GM18526 (cell line): ENCODE measurements around the gene IREB2.

Source experiments
- POLR2A ChIP-seq: IDR thresholded peaks from 3 replicates; pipeline ENCODE4 v1.6.1; 2011; ENCODE audit not compliant: insufficient read length; ENCODE audit errors: extremely low read depth

The IREB2 gene

GRCh38 chr15:78398076-78398825, 39.8 kb upstream of the IREB2 start:
- TF ChIP-seq POLR2A: no peak

- TF ChIP-seq POLR2A: no peak
Observed at GRCh38 chr15:78399091-78399490, 38.9 kb upstream of the IREB2 start.

- TF ChIP-seq POLR2A: no peak
Observed at GRCh38 chr15:78402061-78402610, 35.9 kb upstream of the IREB2 start.

- no peak for TF ChIP-seq POLR2A
Observed at GRCh38 chr15:78404125-78404524, 33.9 kb upstream of the IREB2 start.

- no peak for TF ChIP-seq POLR2A
Observed at GRCh38 chr15:78405336-78405924, 32.6 kb upstream of the IREB2 start.

GRCh38 chr15:78406016-78406585, 31.9 kb upstream of the IREB2 start:
- TF ChIP-seq POLR2A: no peak

GRCh38 chr15:78407608-78408354, 30.2 kb upstream of the IREB2 start:
- TF ChIP-seq POLR2A: no peak

GRCh38 chr15:78408355-78408640, 29.7 kb upstream of the IREB2 start:
- no peak for TF ChIP-seq POLR2A

GRCh38 chr15:78408961-78409360, 29.1 kb upstream of the IREB2 start:
- no peak for TF ChIP-seq POLR2A

GRCh38 chr15:78411061-78411460, 27.0 kb upstream of the IREB2 start:
- TF ChIP-seq POLR2A: no peak

GRCh38 chr15:78414621-78415250, 23.3 kb upstream of the IREB2 start:
- no peak for TF ChIP-seq POLR2A

GRCh38 chr15:78415284-78415683, 22.7 kb upstream of the IREB2 start:
- TF ChIP-seq POLR2A: no peak

GRCh38 chr15:78417754-78418630, 20.0 kb upstream of the IREB2 start:
- TF ChIP-seq POLR2A: no peak

- no peak for TF ChIP-seq POLR2A
Observed at GRCh38 chr15:78418686-78419085, 19.3 kb upstream of the IREB2 start.

- TF ChIP-seq POLR2A: no peak
Observed at GRCh38 chr15:78419367-78419766, 18.6 kb upstream of the IREB2 start.

GRCh38 chr15:78420220-78420619, 17.8 kb upstream of the IREB2 start:
- no peak for TF ChIP-seq POLR2A
